ENCODE data around the gene ZNF846.
"Not testable (repeated sequence)": the region's sequence is repeated elsewhere in the genome, so short reads cannot be mapped to it uniquely, and the experiment has no call there.

ZNF846 gene

DNA sequence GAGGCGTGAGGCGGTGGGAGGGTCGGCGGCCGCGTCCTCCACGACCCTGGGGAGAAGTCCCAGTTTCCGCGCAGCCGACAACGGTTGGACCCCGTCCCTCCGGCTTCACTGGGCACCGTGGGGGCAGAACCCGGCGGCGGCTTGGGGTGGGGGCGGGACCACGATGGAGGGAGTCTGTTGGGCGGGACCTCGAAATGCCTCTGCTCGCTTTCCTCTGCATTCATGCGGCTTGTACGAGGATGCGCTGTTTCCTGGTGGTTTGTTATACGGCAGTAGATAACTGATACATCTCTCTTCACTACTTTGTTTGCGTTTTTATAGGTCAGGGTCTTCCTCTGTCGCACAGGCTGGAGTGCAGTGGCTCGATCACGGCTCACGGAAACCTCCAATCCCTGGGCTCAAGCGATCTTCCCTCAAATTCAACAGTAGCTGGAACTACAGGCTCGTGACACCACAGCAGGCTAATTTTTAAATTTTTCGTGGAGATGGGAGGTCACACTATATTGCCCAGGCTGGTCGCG is 24.6 kb upstream of the ZNF846 start:
- H3K4me1 ChIP-seq (ENCODE audit: control insufficient read depth in 1 of 2, insufficient read depth in 2 of 2, low read length in 2 of 2) = peaks cover 0 to 4% of the 10 kb centered on the region in 2 donors
- H3K4me3 ChIP-seq (ENCODE audit: low read depth in 1 of 2, low read length in 2 of 2) = peak overlapping the region; percentile 78 to 91
- H3K36me3 ChIP-seq (ENCODE audit: control insufficient read depth in 1 of 2, insufficient read depth in 2 of 2, low read length in 2 of 2) = no peaks in the 10 kb centered on the region
- H3K9me3 ChIP-seq (ENCODE audit: control insufficient read depth in 1 of 2, low read length in 2 of 2) = no peaks in the 10 kb centered on the region
- H3K27me3 ChIP-seq (ENCODE audit: control insufficient read depth in 1 of 2, insufficient read depth in 2 of 2, low read length in 2 of 2) = no peaks in the 10 kb centered on the region
- H3K9ac ChIP-seq (ENCODE audit: low read depth in 1 of 2, low read length in 2 of 2) = peak overlapping the region; percentile 76 to 90
- peak overlapping the region; percentile 92 for H3K27ac ChIP-seq (ENCODE audit: low read depth, low read length)

DNA sequence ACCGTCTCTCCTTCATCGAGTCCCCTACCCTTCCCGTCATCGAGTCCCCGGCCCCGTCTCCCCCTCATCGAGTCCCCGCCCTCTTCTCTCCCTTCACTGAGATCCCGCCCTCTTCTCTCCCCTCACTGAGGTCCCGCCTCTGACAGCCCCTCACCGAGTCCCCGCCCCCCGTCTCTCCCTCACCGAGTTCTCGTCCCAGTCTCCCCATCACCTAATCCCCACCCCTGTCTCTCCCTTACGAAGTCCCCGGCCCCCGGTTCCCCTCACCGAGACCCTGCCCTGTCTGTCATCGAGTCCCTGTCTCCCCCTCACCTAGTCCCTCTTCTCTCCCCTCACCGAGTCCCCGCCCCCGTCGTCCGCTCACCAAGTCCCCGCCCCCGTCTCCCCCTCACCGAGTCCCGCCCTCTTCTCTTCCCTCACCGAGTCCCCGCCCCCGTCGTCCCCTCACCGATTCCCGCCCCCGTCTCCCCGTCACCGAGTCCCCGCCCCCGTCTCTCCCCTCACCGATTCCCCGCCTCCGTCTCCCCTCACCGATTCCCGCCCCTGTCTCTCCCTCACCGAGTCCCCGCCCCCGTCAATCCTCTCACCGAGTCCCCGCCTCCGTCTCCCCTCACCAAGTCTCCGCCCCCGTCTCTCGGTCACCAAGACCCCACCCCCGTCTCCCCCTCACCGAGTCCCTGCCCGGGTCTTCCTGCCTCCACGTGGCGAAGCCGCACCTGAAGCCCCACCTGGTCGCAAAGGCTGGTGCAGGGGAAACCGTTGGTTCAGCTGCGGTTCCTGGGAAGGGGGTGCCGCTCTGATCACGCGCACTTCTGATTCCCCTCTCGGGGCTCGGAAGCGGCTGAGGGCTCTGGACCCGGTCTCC is 23.9 kb upstream of the ZNF846 start:
- Histone ChIP-seq H3K27me3 (ENCODE audit: control insufficient read depth in 1 of 2, insufficient read depth in 2 of 2, low read length in 2 of 2) (no peaks in the 10 kb centered on the region), H3K4me3 (ENCODE audit: low read depth in 1 of 2, low read length in 2 of 2) (peak overlapping the region; percentile 78 to 91), H3K9me3 (ENCODE audit: control insufficient read depth in 1 of 2, low read length in 2 of 2) (no peaks in the 10 kb centered on the region), H3K27ac (ENCODE audit: low read depth, low read length) (peak overlapping the region; percentile 95), H3K9ac (ENCODE audit: low read depth in 1 of 2, low read length in 2 of 2) (peak overlapping the region; percentile 76 to 90), H3K4me1 (ENCODE audit: control insufficient read depth in 1 of 2, insufficient read depth in 2 of 2, low read length in 2 of 2) (peaks cover 0 to 4% of the 10 kb centered on the region in 2 donors), H3K36me3 (ENCODE audit: control insufficient read depth in 1 of 2, insufficient read depth in 2 of 2, low read length in 2 of 2) (no peaks in the 10 kb centered on the region)

DNA sequence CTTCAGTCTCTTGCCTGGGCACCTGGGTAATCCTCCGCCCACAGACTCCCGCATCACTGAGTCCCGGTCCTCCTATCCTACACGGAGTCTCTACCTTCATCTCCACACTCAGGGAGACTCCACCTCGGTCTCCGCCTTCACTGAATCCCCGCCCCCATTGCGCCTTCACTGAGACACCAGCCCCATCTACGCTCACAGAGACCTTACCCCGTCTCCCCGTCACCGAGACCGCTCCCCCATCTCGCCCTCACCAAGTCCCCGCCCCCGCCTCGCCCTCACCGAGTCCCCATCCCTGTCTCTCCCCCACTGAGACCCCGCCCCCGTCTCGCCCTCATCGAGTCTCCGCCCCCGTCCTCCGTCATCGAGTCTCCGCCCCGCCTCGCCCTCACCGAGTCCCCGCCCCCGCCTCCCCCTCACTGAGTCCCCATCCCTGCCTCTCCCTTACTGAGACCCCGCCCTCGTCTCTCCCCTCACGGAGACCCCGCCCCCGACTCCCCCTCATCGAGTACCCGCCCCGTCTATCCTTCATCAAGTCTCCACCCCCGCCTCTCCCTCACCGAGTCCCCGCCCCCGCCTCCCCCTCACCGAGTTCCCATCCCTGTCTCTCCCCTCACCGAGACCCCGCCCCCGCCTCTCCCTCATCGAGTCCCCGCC is 23.1 kb upstream of the ZNF846 start:
- no peaks in the 10 kb centered on the region for H3K36me3 ChIP-seq (ENCODE audit: control insufficient read depth in 1 of 2, insufficient read depth in 2 of 2, low read length in 2 of 2)
- H3K9ac ChIP-seq (ENCODE audit: low read depth in 1 of 2, low read length in 2 of 2) = peak overlapping the region in 1 of 2 donors; percentile 76
- H3K4me1 ChIP-seq (ENCODE audit: control insufficient read depth in 1 of 2, insufficient read depth in 2 of 2, low read length in 2 of 2) = peaks cover 0 to 4% of the 10 kb centered on the region in 2 donors
- peak overlapping the region; percentile 74 to 76 for H3K4me3 ChIP-seq (ENCODE audit: low read depth in 1 of 2, low read length in 2 of 2)
- no peaks in the 10 kb centered on the region for H3K27me3 ChIP-seq (ENCODE audit: control insufficient read depth in 1 of 2, insufficient read depth in 2 of 2, low read length in 2 of 2)
- peak overlapping the region; percentile 95 for H3K27ac ChIP-seq (ENCODE audit: low read depth, low read length)
- H3K9me3 ChIP-seq (ENCODE audit: control insufficient read depth in 1 of 2, low read length in 2 of 2) = no peaks in the 10 kb centered on the region

DNA sequence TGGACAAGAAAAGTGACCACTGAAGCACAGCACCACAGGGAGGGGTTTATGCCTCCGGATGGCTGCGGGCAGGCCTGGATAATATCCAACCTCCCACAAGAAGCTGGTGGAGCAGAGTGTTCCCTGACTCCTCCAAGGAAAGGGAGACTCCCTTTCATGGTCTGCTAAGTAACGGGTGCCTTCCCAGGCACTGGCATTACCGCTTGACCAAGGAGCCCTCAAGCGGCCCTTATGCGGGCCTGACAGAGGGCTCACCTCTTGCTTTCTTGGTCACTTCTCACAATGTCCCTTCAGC is 22.5 kb upstream of the ZNF846 start:
- H3K9me3 ChIP-seq (ENCODE audit: control insufficient read depth in 1 of 2, low read length in 2 of 2); H3K27me3 ChIP-seq (ENCODE audit: control insufficient read depth in 1 of 2, insufficient read depth in 2 of 2, low read length in 2 of 2); H3K4me3 ChIP-seq (ENCODE audit: low read depth in 1 of 2, low read length in 2 of 2); H3K27ac ChIP-seq (ENCODE audit: low read depth, low read length); H3K36me3 ChIP-seq (ENCODE audit: control insufficient read depth in 1 of 2, insufficient read depth in 2 of 2, low read length in 2 of 2); H3K4me1 ChIP-seq (ENCODE audit: control insufficient read depth in 1 of 2, insufficient read depth in 2 of 2, low read length in 2 of 2): not testable (repeated sequence)
- H3K9ac ChIP-seq (ENCODE audit: low read depth in 1 of 2, low read length in 2 of 2) = peak overlapping the region in 1 of 2 donors; percentile 29

DNA sequence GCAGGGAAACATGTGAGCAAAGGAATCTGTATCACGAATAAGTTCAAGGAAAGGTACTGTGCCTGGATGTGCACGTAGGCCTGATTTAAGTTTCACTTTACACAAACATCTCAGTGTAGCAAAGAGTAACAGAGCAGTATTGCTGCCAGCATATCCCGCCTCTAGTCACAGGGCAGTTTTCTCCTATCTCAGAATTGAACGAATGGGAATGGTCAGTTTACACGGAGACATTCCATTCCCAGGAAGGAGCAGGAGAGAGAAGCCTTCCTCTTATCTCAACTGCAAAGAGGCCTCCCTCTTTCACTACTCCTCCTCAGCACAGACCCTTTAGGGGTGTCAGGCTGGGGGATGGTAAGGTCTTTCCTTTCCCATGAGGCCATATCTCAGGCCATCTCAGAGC is 21.0 kb upstream of the ZNF846 start:
- H3K9me3 ChIP-seq (ENCODE audit: control insufficient read depth in 1 of 2, low read length in 2 of 2); H3K4me3 ChIP-seq (ENCODE audit: low read depth in 1 of 2, low read length in 2 of 2); H3K27me3 ChIP-seq (ENCODE audit: control insufficient read depth in 1 of 2, insufficient read depth in 2 of 2, low read length in 2 of 2); H3K4me1 ChIP-seq (ENCODE audit: control insufficient read depth in 1 of 2, insufficient read depth in 2 of 2, low read length in 2 of 2); H3K27ac ChIP-seq (ENCODE audit: low read depth, low read length); H3K36me3 ChIP-seq (ENCODE audit: control insufficient read depth in 1 of 2, insufficient read depth in 2 of 2, low read length in 2 of 2); H3K9ac ChIP-seq (ENCODE audit: low read depth in 1 of 2, low read length in 2 of 2): not testable (repeated sequence)

DNA sequence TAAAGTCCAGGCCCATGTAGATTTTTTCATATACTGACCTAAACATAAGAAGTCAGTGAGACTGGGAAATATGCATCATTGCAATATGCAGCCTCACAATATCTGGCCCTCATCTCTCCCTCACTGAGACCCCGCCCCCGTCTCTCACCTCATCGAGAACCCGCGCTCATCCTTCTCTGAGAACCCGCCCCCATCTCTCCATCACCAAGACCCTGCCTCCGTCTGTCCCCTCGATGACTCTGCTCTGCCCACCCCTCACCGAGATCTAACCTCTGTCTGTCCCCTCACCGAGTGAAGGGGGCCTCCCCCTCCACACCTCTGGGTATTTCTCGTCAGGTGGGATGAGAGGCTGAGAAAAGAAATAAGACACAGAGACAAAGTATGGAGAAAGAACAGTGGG is 20.5 kb upstream of the ZNF846 start:
- Histone ChIP-seq H3K4me1 (ENCODE audit: control insufficient read depth in 1 of 2, insufficient read depth in 2 of 2, low read length in 2 of 2) (no peaks in the 10 kb centered on the region), H3K27ac (ENCODE audit: low read depth, low read length) (no peak overlapping the region), H3K9ac (ENCODE audit: low read depth in 1 of 2, low read length in 2 of 2) (no peak overlapping the region), H3K36me3 (ENCODE audit: control insufficient read depth in 1 of 2, insufficient read depth in 2 of 2, low read length in 2 of 2) (no peaks in the 10 kb centered on the region), H3K9me3 (ENCODE audit: control insufficient read depth in 1 of 2, low read length in 2 of 2) (no peaks in the 10 kb centered on the region), H3K4me3 (ENCODE audit: low read depth in 1 of 2, low read length in 2 of 2) (no peak overlapping the region), H3K27me3 (ENCODE audit: control insufficient read depth in 1 of 2, insufficient read depth in 2 of 2, low read length in 2 of 2) (no peaks in the 10 kb centered on the region)

DNA sequence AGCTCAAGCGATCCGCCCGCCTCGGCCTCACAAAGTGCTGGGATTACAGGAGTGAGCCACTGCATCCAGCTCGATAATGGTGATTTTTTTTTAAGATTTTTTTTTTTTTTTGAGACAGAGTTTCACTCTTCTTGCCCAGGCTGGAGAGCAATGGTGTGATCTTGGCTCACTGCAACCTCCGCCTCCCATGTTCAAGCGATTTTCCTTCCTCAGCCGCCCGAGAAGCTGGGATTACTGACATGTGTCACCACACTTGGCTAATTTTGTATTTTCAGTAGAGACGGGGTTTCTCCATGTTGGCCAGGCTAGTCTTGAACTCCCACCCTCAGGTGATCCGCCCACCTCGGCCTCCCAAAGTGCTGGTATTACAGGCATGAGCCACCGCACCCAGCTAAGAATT is 20.1 kb upstream of the ZNF846 start:
- not testable (repeated sequence) for H3K9ac ChIP-seq (ENCODE audit: low read depth in 1 of 2, low read length in 2 of 2); H3K36me3 ChIP-seq (ENCODE audit: control insufficient read depth in 1 of 2, insufficient read depth in 2 of 2, low read length in 2 of 2); H3K4me3 ChIP-seq (ENCODE audit: low read depth in 1 of 2, low read length in 2 of 2); H3K9me3 ChIP-seq (ENCODE audit: control insufficient read depth in 1 of 2, low read length in 2 of 2); H3K27me3 ChIP-seq (ENCODE audit: control insufficient read depth in 1 of 2, insufficient read depth in 2 of 2, low read length in 2 of 2); H3K27ac ChIP-seq (ENCODE audit: low read depth, low read length); H3K4me1 ChIP-seq (ENCODE audit: control insufficient read depth in 1 of 2, insufficient read depth in 2 of 2, low read length in 2 of 2)

DNA sequence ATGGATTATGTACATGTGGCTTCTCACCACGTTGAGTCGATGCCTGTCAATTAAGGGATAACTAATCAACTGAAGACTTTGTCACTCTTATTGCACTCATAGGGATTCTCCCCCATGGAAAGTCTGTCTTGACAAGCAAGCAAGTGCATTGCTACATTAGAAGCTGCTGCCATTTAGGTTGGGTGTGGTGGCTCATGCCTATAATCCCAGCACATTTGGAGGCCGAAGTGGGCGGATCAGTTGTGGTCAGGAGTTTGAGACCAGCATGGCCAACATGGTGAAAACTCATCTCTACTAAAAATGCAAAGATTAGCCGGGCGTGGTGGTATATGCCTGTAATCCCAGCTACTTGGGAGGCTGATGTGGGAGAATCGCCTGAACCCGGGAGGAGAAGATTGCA is 18.3 kb upstream of the ZNF846 start:
- H3K4me3 ChIP-seq (ENCODE audit: low read depth in 1 of 2, low read length in 2 of 2) = peak overlapping the region in 1 of 2 donors; percentile 78
- no peaks in the 10 kb centered on the region for H3K9me3 ChIP-seq (ENCODE audit: control insufficient read depth in 1 of 2, low read length in 2 of 2)
- no peak overlapping the region for H3K27ac ChIP-seq (ENCODE audit: low read depth, low read length)
- no peak overlapping the region for H3K9ac ChIP-seq (ENCODE audit: low read depth in 1 of 2, low read length in 2 of 2)
- no peaks in the 10 kb centered on the region for H3K36me3 ChIP-seq (ENCODE audit: control insufficient read depth in 1 of 2, insufficient read depth in 2 of 2, low read length in 2 of 2)
- H3K4me1 ChIP-seq (ENCODE audit: control insufficient read depth in 1 of 2, insufficient read depth in 2 of 2, low read length in 2 of 2) = no peaks in the 10 kb centered on the region
- H3K27me3 ChIP-seq (ENCODE audit: control insufficient read depth in 1 of 2, insufficient read depth in 2 of 2, low read length in 2 of 2) = no peaks in the 10 kb centered on the region

DNA sequence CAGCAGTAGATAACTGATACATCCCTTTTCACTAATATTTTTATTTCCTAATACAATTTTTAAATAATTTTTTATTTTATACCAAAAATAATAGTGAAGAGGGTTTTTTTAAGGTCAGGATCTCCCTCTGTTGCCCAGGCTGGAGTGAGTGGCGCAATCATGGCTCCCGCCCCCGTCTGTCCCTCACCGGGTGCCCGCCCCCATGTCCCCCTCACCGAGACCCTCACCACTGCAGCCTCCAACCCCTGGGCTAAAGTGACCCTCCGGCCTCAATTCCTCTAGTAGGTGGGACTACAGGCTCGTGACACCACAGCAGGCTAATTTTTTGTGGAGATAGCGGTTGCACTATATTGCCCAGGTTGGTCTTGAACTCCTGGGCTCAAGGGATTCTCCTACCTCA is 17.8 kb upstream of the ZNF846 start:
- no peaks in the 10 kb centered on the region for H3K9me3 ChIP-seq (ENCODE audit: control insufficient read depth in 1 of 2, low read length in 2 of 2)
- H3K9ac ChIP-seq (ENCODE audit: low read depth in 1 of 2, low read length in 2 of 2) = peak overlapping the region; percentile 74 to 77
- no peaks in the 10 kb centered on the region for H3K36me3 ChIP-seq (ENCODE audit: control insufficient read depth in 1 of 2, insufficient read depth in 2 of 2, low read length in 2 of 2)
- H3K27ac ChIP-seq (ENCODE audit: low read depth, low read length) = peak overlapping the region; percentile 98
- H3K27me3 ChIP-seq (ENCODE audit: control insufficient read depth in 1 of 2, insufficient read depth in 2 of 2, low read length in 2 of 2) = no peaks in the 10 kb centered on the region
- peak overlapping the region; percentile 74 to 78 for H3K4me3 ChIP-seq (ENCODE audit: low read depth in 1 of 2, low read length in 2 of 2)
- no peaks in the 10 kb centered on the region for H3K4me1 ChIP-seq (ENCODE audit: control insufficient read depth in 1 of 2, insufficient read depth in 2 of 2, low read length in 2 of 2)

Data from duodenal mucosa (tissue), 2 donors.